HG03558 (cell line): ENCODE results near the gene BUB1.
"Not testable (repeated sequence)": the region's sequence is repeated elsewhere in the genome, so short reads cannot be mapped to it uniquely, and the experiment has no call there.

ENCODE experiments used
- ATAC-seq: cut with Tn5 transposase; IDR thresholded peaks from one replicate; pipeline ENCODE4 v1.9.1; 2021; ENCODE audit warnings: moderate number of reproducible peaks; ENCODE audit not compliant: unreplicated experiment; ENCODE audit errors: extremely low read depth

Gene BUB1

GRCh38 chr2:110691612-110692258 lies 13.9 kb upstream of the BUB1 start:
- no peak for ATAC-seq

DNA sequence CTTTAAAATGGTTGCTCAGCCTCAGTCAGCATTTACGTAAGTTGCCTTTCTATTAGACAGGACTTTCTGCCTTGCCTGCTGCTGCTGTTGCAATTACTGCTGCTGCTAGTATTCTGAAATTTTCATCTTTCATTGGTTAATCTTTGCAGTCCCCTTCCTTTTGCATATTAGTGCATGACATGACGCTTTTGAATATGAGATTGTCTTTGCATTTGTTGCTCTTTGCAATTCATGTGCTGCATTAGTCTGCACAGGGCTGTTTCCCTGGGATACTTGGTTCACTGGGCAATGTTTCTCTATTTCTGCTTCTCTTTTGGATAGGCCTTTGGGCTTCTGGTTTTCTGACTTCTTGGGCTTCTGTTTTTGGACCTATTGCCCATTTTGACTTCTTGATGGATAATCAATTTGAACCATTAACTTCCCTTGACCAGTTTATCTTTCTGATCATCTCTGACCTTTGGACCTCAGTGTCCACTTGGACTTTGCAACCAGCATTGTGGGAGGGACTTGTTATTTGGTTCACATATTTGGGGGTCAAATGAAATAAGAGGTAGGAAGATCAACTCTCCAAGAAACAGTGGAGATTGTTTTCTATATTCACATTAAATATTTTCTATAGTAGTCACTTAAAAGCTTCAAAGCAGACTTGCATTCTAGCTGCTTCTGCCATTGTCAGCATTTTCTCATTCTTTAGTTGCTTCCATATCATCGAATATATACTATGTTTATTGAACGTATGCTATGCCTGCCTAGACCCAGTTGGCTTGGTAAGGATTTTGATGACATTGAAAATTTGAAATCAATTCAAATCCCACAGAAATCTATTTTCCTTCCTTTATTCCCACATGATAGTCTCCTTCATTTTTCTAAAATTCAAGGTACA lies 12.5 kb upstream of the BUB1 start:
- ATAC-seq: no peak

DNA sequence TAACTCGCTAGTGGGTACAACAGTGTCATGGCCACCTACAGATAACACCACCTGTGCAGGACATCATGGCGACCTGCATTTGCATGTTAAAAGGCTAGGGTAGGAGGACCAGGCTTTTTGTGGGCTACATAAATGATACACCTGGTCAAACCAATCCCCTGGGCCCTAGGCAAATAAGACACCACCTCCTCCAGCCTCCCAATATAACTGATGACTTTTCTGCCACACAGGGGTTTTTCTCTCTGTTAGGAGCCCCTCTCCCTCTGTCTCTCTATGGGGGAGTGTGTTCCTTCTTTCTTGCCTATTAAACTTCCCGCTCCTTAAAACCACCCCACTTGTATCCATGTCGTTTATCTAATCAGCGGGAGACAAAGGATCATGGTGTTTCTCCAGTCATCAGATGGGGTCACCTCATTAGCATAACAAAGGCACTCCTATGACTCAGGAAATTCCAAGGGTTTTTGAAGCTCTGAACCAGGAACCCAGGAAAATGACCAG lies 10.8 kb upstream of the BUB1 start:
- no peak for ATAC-seq

DNA sequence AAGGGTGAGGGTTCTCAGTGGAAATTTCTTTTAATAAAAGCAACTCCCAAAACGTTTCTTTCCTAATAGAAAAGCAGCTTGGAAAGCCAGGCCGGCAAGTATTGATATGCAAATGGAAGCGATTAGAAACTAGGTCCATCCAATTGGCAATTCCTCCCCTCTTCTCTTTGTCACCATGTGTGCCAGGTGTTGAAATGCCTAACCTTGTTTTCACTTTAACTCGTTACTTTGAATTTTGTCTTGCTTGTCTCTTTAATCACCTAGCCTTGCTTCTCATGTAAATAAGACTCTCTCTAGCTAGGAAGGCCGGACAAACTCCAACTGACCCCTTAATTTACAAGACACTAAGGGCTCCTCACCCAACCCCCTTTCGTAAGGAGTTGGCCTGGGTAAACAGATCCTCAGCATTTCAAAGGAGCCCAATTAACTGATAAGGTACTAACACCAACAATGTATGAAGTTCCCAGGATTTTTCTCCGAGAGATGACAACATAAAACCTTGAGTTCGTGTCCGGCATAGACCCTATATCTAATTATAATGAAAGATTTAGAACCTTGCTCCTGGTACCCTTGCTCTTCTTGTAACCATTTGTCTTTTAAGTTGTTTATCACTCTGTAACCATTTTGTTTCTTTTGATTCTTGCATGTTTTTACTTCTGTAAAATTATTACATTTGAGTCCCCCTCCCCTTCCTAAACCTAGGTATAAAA lies 10.1 kb upstream of the BUB1 start:
- ATAC-seq: not testable (repeated sequence)

GRCh38 chr2:110682872-110683271 lies 5.0 kb upstream of the BUB1 start:
- ATAC-seq: no peak

GRCh38 chr2:110682267-110682666 lies 4.4 kb upstream of the BUB1 start:
- ATAC-seq: no peak

- ATAC-seq: no peak
Observed at GRCh38 chr2:110680709-110681108, 2.8 kb upstream of the BUB1 start.

GRCh38 chr2:110679865-110680264 lies 2.0 kb upstream of the BUB1 start:
- no peak for ATAC-seq

DNA sequence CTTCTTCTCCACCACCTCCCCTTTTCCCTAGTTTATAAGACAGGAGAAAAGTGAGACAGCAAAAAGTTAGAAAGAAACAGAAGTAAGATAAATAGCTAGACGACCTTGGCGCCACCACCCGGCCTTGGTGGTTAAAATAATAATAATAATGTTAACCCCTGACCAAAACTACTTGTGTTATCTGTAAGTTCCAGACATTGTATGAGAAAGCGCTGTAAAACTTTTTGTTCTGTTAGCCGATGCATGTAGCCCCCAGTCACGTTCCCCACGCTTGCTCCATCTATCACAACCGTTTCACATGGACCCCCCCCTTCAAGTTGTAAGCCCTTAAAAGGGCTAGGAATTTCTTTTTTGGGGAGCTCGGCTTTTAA lies 1.5 kb upstream of the BUB1 start:
- no peak for ATAC-seq

DNA sequence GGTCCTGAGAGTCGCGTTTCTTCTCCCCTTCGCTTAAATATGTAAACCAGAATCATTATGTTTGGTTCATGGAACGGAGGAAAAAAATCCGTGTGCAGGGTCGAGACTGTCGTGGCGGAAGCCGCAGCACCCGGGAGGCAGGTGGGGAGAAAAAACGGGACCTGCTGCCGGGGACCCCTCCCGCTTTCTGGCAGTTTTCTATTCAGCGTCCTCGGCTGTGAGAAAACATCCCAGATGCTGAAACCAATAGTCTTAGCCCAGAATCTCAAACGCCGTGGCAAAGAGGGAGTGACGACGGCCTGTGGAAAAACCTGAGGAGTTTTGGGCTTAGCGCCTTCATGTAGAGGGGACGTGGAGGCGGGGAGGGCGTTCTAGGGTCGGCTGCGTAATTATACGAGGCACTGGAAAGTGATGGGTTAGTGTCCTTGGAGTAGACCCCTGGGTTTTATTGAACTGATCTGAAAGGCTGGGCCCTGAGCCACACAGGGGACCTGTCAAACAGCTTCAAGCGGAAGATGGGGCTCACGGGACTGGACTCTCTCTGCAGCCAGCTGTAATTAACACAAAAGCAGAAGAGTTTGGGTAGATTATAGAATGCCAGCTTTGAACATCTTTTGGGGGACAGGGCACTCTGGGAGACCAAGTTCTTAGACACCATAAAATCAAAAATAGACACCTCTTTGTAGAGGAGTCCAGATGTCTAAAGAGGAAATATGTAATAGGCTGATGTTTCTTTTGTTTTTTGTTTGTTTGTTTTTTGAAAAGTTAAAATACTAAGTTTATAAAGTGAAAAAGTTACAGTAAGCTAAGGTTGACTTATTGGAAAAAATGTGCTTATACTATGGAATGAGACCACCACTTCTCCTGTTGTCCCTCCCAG lies 834 bp upstream of the BUB1 start:
- no peak for ATAC-seq

DNA sequence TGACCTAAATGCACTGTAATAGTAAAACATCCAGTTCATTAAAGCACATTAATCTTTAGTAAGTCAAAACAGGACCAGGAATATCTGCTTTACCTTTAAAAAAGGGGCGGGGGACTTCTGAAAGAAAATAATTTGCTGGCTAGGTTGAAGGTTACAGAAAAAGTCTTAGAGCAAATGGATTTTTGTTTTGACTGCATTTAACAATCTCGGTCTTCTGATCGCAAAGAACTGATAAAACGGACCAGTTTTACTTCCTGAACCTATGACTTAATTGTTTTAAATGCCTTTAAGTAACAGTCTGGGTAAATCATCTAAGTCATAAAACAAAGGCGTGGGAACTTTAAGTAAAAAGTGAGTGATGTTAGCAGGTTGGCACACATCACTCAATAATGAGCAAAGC lies 783 bp downstream of the BUB1 start:
- ATAC-seq: no peak

GRCh38 chr2:110675679-110676078 lies 2.2 kb downstream of the BUB1 start:
- ATAC-seq: no peak

DNA sequence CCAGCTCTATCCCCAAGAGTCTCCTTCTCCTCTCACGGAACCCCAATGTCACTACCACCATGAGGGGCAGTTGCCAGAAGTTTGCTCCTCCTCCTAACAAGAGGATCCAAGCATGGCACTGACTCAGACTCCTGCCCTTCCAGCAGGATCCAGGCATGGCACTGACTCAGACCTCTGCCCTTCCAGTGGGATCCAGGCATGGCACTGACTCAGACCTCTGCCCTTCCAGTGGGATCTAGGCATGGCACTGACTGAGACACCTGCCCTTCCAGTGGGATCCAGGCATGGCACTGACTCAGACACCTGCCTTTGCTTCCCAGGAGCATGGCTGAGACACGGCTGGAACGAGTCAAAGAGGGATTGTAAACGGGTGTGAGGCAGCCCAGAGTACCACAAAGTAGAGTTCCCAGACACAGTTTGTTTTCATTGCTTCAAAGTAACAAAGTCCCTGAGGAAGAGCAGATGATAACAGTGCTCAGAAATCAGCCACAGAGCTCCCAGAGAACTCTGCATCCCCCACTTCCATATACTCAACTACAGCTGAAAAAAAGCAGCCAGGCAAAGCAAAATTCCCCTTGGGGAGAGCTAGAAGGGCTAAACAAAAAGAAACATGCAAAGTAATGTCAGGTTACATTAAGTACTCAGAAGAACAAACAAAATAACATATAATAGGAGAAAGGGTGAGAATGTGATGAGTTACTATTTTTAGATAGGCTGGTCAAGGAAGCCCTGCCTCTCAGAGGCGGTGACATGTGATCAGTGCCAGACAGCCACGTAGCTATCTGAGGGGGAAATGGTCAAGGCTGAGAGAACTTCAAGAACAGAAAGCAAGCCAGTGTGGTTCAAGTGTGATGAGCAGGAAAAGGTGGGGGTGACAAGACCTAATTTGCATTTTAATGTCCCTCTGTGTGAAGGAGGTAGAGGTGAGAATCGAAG lies 3.0 kb downstream of the BUB1 start:
- peak; percentile 82 for ATAC-seq

DNA sequence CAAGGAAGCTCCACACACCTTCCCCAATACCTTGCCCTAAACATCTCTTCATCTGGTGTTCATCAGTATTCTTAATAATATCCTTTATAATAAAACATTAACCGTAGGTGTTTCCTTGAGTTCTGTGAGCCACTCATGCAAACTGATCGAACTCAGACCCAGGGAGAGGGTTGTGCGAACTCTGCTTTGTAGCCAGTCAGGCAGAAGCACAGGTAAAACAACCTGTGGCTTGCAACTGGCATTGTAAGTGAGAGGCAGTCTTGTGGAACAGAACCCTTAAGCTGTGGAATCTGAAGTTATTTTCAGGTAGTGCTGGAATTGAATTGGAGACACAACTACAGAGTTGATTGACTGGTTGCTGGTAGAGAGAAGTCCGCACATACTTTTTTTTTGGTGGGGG lies 4.7 kb downstream of the BUB1 start:
- ATAC-seq: no peak

- ATAC-seq: no peak
Observed at GRCh38 chr2:110670826-110671225, 7.0 kb downstream of the BUB1 start.

- ATAC-seq: no peak
Observed at GRCh38 chr2:110669079-110669478, 8.8 kb downstream of the BUB1 start.

DNA sequence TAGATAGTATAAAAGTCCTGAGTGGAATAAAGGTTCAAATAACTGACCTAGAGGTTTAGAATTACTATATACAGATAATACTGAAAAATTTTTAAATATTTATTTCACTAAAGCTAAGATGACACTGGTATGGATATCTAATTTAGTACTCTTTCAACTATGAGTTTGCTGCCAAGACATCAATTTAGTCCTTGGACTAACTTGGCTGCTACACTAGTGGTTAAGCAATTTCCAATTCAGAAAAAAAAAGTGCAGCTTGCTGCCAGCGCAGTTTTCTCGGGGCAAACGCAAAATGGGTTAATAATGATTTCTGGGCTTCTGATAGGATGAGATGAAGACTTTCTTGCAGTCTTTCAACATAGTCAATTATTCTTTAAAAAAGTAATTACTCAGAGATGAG lies 10.8 kb downstream of the BUB1 start:
- ATAC-seq: no peak

- no peak for ATAC-seq
Observed at GRCh38 chr2:110664135-110664534, 13.7 kb downstream of the BUB1 start.

DNA sequence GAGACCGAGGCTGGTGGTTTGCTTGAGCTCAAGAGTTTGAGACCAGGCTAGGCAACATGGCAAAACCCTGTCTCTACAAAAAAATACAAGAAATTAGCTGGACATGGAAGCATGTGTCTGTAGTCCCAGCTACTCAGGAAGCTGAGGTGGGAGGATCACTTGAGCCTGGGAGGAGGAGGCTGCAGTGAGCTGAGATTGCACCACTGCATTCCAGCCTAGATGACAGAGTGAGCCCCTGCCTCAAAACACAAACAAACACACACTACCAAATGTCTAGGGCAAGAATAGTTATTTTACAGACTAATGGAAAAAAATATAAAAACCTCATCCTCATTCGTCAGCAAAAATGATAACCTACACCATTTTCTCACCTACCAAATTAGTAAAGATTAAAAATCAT lies 15.3 kb downstream of the BUB1 start:
- no peak for ATAC-seq
